ENCODE measurements around the gene RAB3IP.
A peak's percentile ranks its signal among the peaks of the same experiment; 100 is the strongest.

The RAB3IP gene

DNA sequence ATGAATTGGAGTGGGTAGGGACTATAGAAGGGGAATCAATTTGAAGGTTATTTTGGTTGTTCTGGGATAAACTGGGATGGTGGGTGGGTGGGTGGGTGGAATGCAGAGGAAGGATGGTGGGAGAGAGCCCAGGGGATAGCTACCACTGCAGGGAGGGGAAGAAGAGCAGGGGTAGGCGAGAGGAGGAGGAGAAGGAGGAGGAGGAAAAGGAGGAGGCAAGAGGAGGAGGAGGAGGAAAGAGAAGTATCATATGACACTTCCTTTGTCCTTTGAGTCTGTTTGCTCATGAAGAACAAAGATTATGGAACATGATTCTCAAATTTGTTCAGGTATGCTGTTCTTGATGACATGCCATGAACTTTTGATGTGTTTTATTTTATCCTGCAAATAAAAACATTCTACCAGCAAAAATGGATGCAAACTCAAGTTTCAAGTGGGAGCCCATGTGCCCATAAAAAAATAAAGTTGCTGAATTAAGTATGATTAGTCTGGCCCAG is 35.5 kb upstream of the RAB3IP start:
- peak; percentile 62 for DNase-seq (ENCODE audit: low read depth)

GRCh38 chr12:69704357-69704756 is 34.3 kb upstream of the RAB3IP start:
- no peak for DNase-seq (ENCODE audit: low read depth)
- H3K4me3 ChIP-seq (ENCODE audit: low read depth, low read length): no peak overlapping the region
- TF ChIP-seq CTCF (IDR thresholded peaks at IDR 0.05; ENCODE audit: control insufficient read depth, extremely low read depth, insufficient read depth): no peak

More for the DNA sequence above, 35.5 kb upstream of the RAB3IP start:
- H3K4me3 ChIP-seq (ENCODE audit: low read depth, low read length): no peak overlapping the region
- TF ChIP-seq CTCF (IDR thresholded peaks at IDR 0.05; ENCODE audit: control insufficient read depth, extremely low read depth, insufficient read depth): no peak

- no peak overlapping the region for H3K4me3 ChIP-seq (ENCODE audit: low read depth, low read length)
- no peak for TF ChIP-seq CTCF (IDR thresholded peaks at IDR 0.05; ENCODE audit: control insufficient read depth, extremely low read depth, insufficient read depth)
- no peak for DNase-seq (ENCODE audit: low read depth)
Measured at GRCh38 chr12:69708649-69709048, 30.0 kb upstream of the RAB3IP start.

- no peak for TF ChIP-seq CTCF (IDR thresholded peaks at IDR 0.05; ENCODE audit: control insufficient read depth, extremely low read depth, insufficient read depth)
- no peak for DNase-seq (ENCODE audit: low read depth)
Measured at GRCh38 chr12:69712826-69713225, 25.8 kb upstream of the RAB3IP start.

GRCh38 chr12:69714542-69714941 is 24.1 kb upstream of the RAB3IP start:
- no peak for TF ChIP-seq CTCF (IDR thresholded peaks at IDR 0.05; ENCODE audit: control insufficient read depth, extremely low read depth, insufficient read depth)
- DNase-seq (ENCODE audit: low read depth): no peak

More at GRCh38 chr12:69712826-69713225, 25.8 kb upstream of the RAB3IP start:
- no peak overlapping the region for H3K4me3 ChIP-seq (ENCODE audit: low read depth, low read length)

GRCh38 chr12:69719336-69720316 is 19.0 kb upstream of the RAB3IP start:
- no peak for TF ChIP-seq CTCF (IDR thresholded peaks at IDR 0.05; ENCODE audit: control insufficient read depth, extremely low read depth, insufficient read depth)
- H3K4me3 ChIP-seq (ENCODE audit: low read depth, low read length): no peak overlapping the region
- DNase-seq (ENCODE audit: low read depth): no peak

More at GRCh38 chr12:69714542-69714941, 24.1 kb upstream of the RAB3IP start:
- H3K4me3 ChIP-seq (ENCODE audit: low read depth, low read length): no peak overlapping the region

Data from LNCaP clone FGC (cell line).